CD8-positive, alpha-beta memory T cell (primary cell): ENCODE data around the gene WDR82. TPM values are rescaled to one million over a fixed set of nuclear protein-coding genes. Genes with fewer than 3 reads are reported as not detected.

Source experiments
- CTCF ChIA-PET: fragments of 350-600 bp; sonication (Branson Sonifier 250); formaldehyde crosslinking; loops from one replicate; lab custom pipeline; 2021; ENCODE audit warnings: antibody characterized with exemption; lab: Charles Lee
- POLR2A ChIA-PET: fragments of 350-600 bp; sonication (Branson Sonifier 250); formaldehyde crosslinking; loops from one replicate; lab custom pipeline; 2021; ENCODE audit warnings: antibody characterized with exemption; lab: Charles Lee
- DNase-seq, 5 donors: peaks; one replicate each; pipeline versions ENCODE4 v3.0.0 to v3.0.0-alpha.2; 2020 to 2022; ENCODE audit warnings: mixed read lengths in 1 of 5
- H3K27ac ChIP-seq: one replicate; pipeline ENCODE4 v1.7.0; 2013; ENCODE audit warnings: low read depth, mild to moderate bottlenecking, low read length, moderate library complexity
- H3K27me3 ChIP-seq: 2 replicates; pipeline ENCODE4 v1.7.0; 2013; ENCODE audit warnings: low read length, mild to moderate bottlenecking; ENCODE audit not compliant: insufficient read depth, poor library complexity, severe bottlenecking
- H3K36me3 ChIP-seq: 2 replicates; pipeline ENCODE4 v1.7.0; 2013; ENCODE audit warnings: mild to moderate bottlenecking, low read length, moderate library complexity; ENCODE audit not compliant: insufficient read depth
- H3K4me1 ChIP-seq: 2 replicates; pipeline ENCODE4 v1.7.0; 2013; ENCODE audit warnings: mild to moderate bottlenecking, low read length, moderate library complexity; ENCODE audit not compliant: insufficient read depth
- H3K4me3 ChIP-seq: 2 replicates; pipeline ENCODE4 v1.7.0; 2013; ENCODE audit warnings: mild to moderate bottlenecking, low read length
- H3K9me3 ChIP-seq: 2 replicates; pipeline ENCODE4 v1.7.0; 2013; ENCODE audit warnings: mild to moderate bottlenecking, low read length
- H3K27ac Mint-ChIP-seq, 8 donors: one replicate each; pipeline ENCODE4 v1.8.0; 2020 to 2021; ENCODE audit warnings: mixed read lengths in 8 of 8, mild to moderate bottlenecking in 6 of 8, inconsistent platforms in 3 of 8, moderate library complexity in 3 of 8
- H3K27me3 Mint-ChIP-seq, 2 donors: one replicate each; pipeline ENCODE4 v1.8.0; 2020 to 2021; ENCODE audit warnings: mixed read lengths in 2 of 2, mild to moderate bottlenecking in 1 of 2, moderate library complexity in 1 of 2
- H3K36me3 Mint-ChIP-seq, 3 donors: one replicate each; pipeline ENCODE4 v1.8.0; 2020 to 2021; ENCODE audit warnings: mixed read lengths in 3 of 3, inconsistent platforms in 1 of 3, mild to moderate bottlenecking in 1 of 3
- H3K4me1 Mint-ChIP-seq, 3 donors: one replicate each; pipeline ENCODE4 v1.8.0; 2020 to 2021; ENCODE audit warnings: mixed read lengths in 3 of 3, inconsistent platforms in 1 of 3, mild to moderate bottlenecking in 1 of 3
- H3K4me3 Mint-ChIP-seq, 7 donors: one replicate each; pipeline ENCODE4 v1.8.0; 2020 to 2021; ENCODE audit warnings: mixed read lengths in 7 of 7, mild to moderate bottlenecking in 6 of 7, moderate library complexity in 4 of 7, inconsistent platforms in 2 of 7
- H3K9me3 Mint-ChIP-seq, 5 donors: one replicate each; pipeline ENCODE4 v1.8.0; 2020 to 2022; ENCODE audit warnings: mixed read lengths in 5 of 5, mild to moderate bottlenecking in 3 of 5, moderate library complexity in 2 of 5, inconsistent platforms in 1 of 5
- polyA plus RNA-seq: library from polyadenylated mRNA; unstranded; fragments of 300-500 nt; fragmentation: Illumina TruSeq; gene quantifications from one replicate; pipeline ENCODE4 v1.2.3, GENCODE V29; 2021
- total RNA-seq, 2 experiments: library from RNA; stranded (reverse); gene quantifications; one replicate each; pipeline ENCODE4 v1.2.3, GENCODE V29; 2021

The WDR82 gene
- total and polyA plus RNA-seq, 3 experiments from 2014 or later, result 133 to 140 (median 133) TPM

GRCh38 chr3:52233968-52234367, 44.5 kb downstream of the WDR82 start:
- POLR2A ChIA-PET, result interaction anchor here (0.6 to 0.9 kb wide), 3 partner anchors 12 to 86 kb away, joined by 4 to 7 read pairs (median 4); partner anchors contain the start of gene WDR82

GRCh38 chr3:52233108-52233591, 45.3 kb downstream of the WDR82 start:
- H3K27me3 ChIP-seq, result no peaks in the 10 kb centered on the region
- H3K9me3 ChIP-seq, result no peaks in the 10 kb centered on the region
- H3K4me1 ChIP-seq, result peaks cover 62% of the 10 kb centered on the region
- H3K36me3 Mint-ChIP-seq, result peaks cover 0 to 70% (median 6%) of the 10 kb centered on the region in 3 donors
- peaks cover 26% of the 10 kb centered on the region for H3K36me3 ChIP-seq
- no peak overlapping the region for H3K4me3 ChIP-seq
- peak in 1 of 5 donors; percentile 43 for DNase-seq
- peak overlapping the region in 1 of 7 donors; percentile 37 for H3K4me3 Mint-ChIP-seq
- no peaks in the 10 kb centered on the region for H3K9me3 Mint-ChIP-seq
- CTCF ChIA-PET, result interaction anchor here (0.8 to 5.3 kb wide), 13 partner anchors 9 to 214 kb away, joined by 3 to 115 read pairs (median 13); partner anchors contain the start of gene WDR82
- H3K27ac Mint-ChIP-seq, result peak overlapping the region in 5 of 8 donors; percentile 17 to 60 (median 56)
- H3K27me3 Mint-ChIP-seq, result peaks cover 0 to 2% of the 10 kb centered on the region in 2 donors
- POLR2A ChIA-PET, result interaction anchor here (0.7 kb wide), 1 partner anchor 87 kb away, joined by 7 read pairs; no protein-coding TSS in a partner anchor
- peaks cover 46 to 75% (median 61%) of the 10 kb centered on the region in 3 donors for H3K4me1 Mint-ChIP-seq
- H3K27ac ChIP-seq, result no peak overlapping the region

More at GRCh38 chr3:52233968-52234367, 44.5 kb downstream of the WDR82 start:
- Mint-ChIP-seq H3K4me1 (peaks cover 51 to 81% (median 66%) of the 10 kb centered on the region in 3 donors), H3K4me3 (peak overlapping the region in 3 of 7 donors; percentile 7 to 48 (median 42)), H3K36me3 (peaks cover 0 to 71% (median 6%) of the 10 kb centered on the region in 3 donors), H3K27ac (peak overlapping the region in 7 of 8 donors; percentile 40 to 95 (median 63)), H3K9me3 (no peaks in the 10 kb centered on the region), H3K27me3 (peaks cover 0 to 2% of the 10 kb centered on the region in 2 donors)
- peaks cover 66% of the 10 kb centered on the region for H3K4me1 ChIP-seq
- no peak overlapping the region for H3K27ac ChIP-seq
- CTCF ChIA-PET, result interaction anchor here (0.9 to 8.7 kb wide), 7 partner anchors 11 to 121 kb away, joined by 3 to 74 read pairs (median 7); partner anchors contain the start of genes GLYCTK, TLR9 and WDR82
- H3K4me3 ChIP-seq, result no peak overlapping the region
- no peaks in the 10 kb centered on the region for H3K9me3 ChIP-seq
- peaks cover 26% of the 10 kb centered on the region for H3K36me3 ChIP-seq
- DNase-seq, result peak in 1 of 5 donors; percentile 40
- H3K27me3 ChIP-seq, result no peaks in the 10 kb centered on the region

GRCh38 chr3:52232279-52233107, 46.0 kb downstream of the WDR82 start:
- peak in 1 of 5 donors; percentile 44 for DNase-seq
- peaks cover 0 to 77% (median 6%) of the 10 kb centered on the region in 3 donors for H3K36me3 Mint-ChIP-seq
- H3K4me3 Mint-ChIP-seq, result peak overlapping the region in 2 of 7 donors; percentile 23 to 37
- no peak overlapping the region for H3K27ac ChIP-seq
- peaks cover 26% of the 10 kb centered on the region for H3K36me3 ChIP-seq
- H3K27me3 ChIP-seq, result no peaks in the 10 kb centered on the region
- H3K27ac Mint-ChIP-seq, result peak overlapping the region in 6 of 8 donors; percentile 35 to 93 (median 60)
- H3K4me1 Mint-ChIP-seq, result peaks cover 44 to 73% (median 58%) of the 10 kb centered on the region in 3 donors
- ChIA-PET CTCF (interaction anchor here (0.7 to 5.3 kb wide), 27 partner anchors 8 to 215 kb away, joined by 3 to 115 read pairs (median 9); partner anchors contain the start of genes GLYCTK, PPM1M and WDR82), POLR2A (interaction anchor here (0.6 to 1.0 kb wide), 2 partner anchors 69 to 107 kb away, joined by 3 to 4 read pairs; no protein-coding TSS in a partner anchor)
- H3K9me3 Mint-ChIP-seq, result no peaks in the 10 kb centered on the region
- H3K4me3 ChIP-seq, result no peak overlapping the region
- no peaks in the 10 kb centered on the region for H3K9me3 ChIP-seq
- H3K4me1 ChIP-seq, result peaks cover 55% of the 10 kb centered on the region
- peaks cover 0 to 2% of the 10 kb centered on the region in 2 donors for H3K27me3 Mint-ChIP-seq

- POLR2A ChIA-PET, result interaction anchor here (0.6 to 1.3 kb wide), 5 partner anchors 8 to 108 kb away, joined by 3 to 4 read pairs (median 3); no protein-coding TSS in a partner anchor
- Mint-ChIP-seq H3K36me3 (peaks cover 0 to 79% (median 6%) of the 10 kb centered on the region in 3 donors), H3K4me3 (peak overlapping the region; percentile 31 to 66 (median 59)), H3K4me1 (peaks cover 39 to 71% (median 53%) of the 10 kb centered on the region in 3 donors), H3K27ac (peak overlapping the region; percentile 13 to 95 (median 86)), H3K27me3 (peaks cover 0 to 2% of the 10 kb centered on the region in 2 donors), H3K9me3 (no peaks in the 10 kb centered on the region)
- Histone ChIP-seq H3K4me3 (no peak overlapping the region), H3K27ac (no peak overlapping the region), H3K9me3 (no peaks in the 10 kb centered on the region), H3K27me3 (no peaks in the 10 kb centered on the region), H3K4me1 (peaks cover 53% of the 10 kb centered on the region), H3K36me3 (peaks cover 26% of the 10 kb centered on the region)
- peak; percentile 81 to 90 (median 88) for DNase-seq
- CTCF ChIA-PET, result interaction anchor here (0.7 to 5.3 kb wide), 33 partner anchors 9 to 230 kb away, joined by 3 to 115 read pairs (median 5); partner anchors contain the start of genes GLYCTK, PPM1M and WDR82
These were observed 46.8 kb downstream of the WDR82 start for GRCh38 chr3:52231502-52232278.

GRCh38 chr3:52230889-52231499, 47.5 kb downstream of the WDR82 start:
- CTCF ChIA-PET, result interaction anchor here (0.7 to 5.3 kb wide), 27 partner anchors 9 to 229 kb away, joined by 3 to 115 read pairs (median 9); partner anchors contain the start of genes PPM1M and WDR82
- DNase-seq, result peak in 1 of 5 donors; percentile 46
- H3K36me3 Mint-ChIP-seq, result peaks cover 0 to 79% (median 6%) of the 10 kb centered on the region in 3 donors
- H3K4me3 Mint-ChIP-seq, result peak overlapping the region in 1 of 7 donors; percentile 31
- no peak overlapping the region for H3K4me3 ChIP-seq
- peaks cover 53% of the 10 kb centered on the region for H3K4me1 ChIP-seq
- POLR2A ChIA-PET, result interaction anchor here (0.6 to 1.3 kb wide), 5 partner anchors 7 to 111 kb away, joined by 3 to 10 read pairs (median 3); no protein-coding TSS in a partner anchor
- H3K4me1 Mint-ChIP-seq, result peaks cover 39 to 71% (median 52%) of the 10 kb centered on the region in 3 donors
- no peaks in the 10 kb centered on the region for H3K9me3 Mint-ChIP-seq
- peaks cover 0 to 2% of the 10 kb centered on the region in 2 donors for H3K27me3 Mint-ChIP-seq
- H3K27me3 ChIP-seq, result no peaks in the 10 kb centered on the region
- H3K36me3 ChIP-seq, result peaks cover 26% of the 10 kb centered on the region
- H3K9me3 ChIP-seq, result no peaks in the 10 kb centered on the region
- H3K27ac ChIP-seq, result no peak overlapping the region
- H3K27ac Mint-ChIP-seq, result peak overlapping the region in 5 of 8 donors; percentile 13 to 93 (median 87)

GRCh38 chr3:52230461-52230860, 48.0 kb downstream of the WDR82 start:
- H3K27ac ChIP-seq, result no peak overlapping the region
- peaks cover 26% of the 10 kb centered on the region for H3K36me3 ChIP-seq
- ChIA-PET POLR2A (interaction anchor here (0.6 to 1.3 kb wide), 3 partner anchors 8 to 111 kb away, joined by 3 to 10 read pairs (median 4); no protein-coding TSS in a partner anchor), CTCF (interaction anchor here (0.7 to 5.3 kb wide), 16 partner anchors 11 to 228 kb away, joined by 3 to 115 read pairs (median 14); partner anchors contain the start of genes PPM1M and WDR82)
- peak overlapping the region in 4 of 8 donors; percentile 35 to 93 (median 90) for H3K27ac Mint-ChIP-seq
- no peaks in the 10 kb centered on the region for H3K27me3 ChIP-seq
- H3K9me3 Mint-ChIP-seq, result no peaks in the 10 kb centered on the region
- no peak for DNase-seq
- no peak overlapping the region for H3K4me3 Mint-ChIP-seq
- H3K4me3 ChIP-seq, result no peak overlapping the region
- peaks cover 0 to 74% (median 6%) of the 10 kb centered on the region in 3 donors for H3K36me3 Mint-ChIP-seq
- H3K27me3 Mint-ChIP-seq, result no peaks in the 10 kb centered on the region
- peaks cover 40 to 71% (median 52%) of the 10 kb centered on the region in 3 donors for H3K4me1 Mint-ChIP-seq
- H3K4me1 ChIP-seq, result peaks cover 54% of the 10 kb centered on the region
- no peaks in the 10 kb centered on the region for H3K9me3 ChIP-seq
